HepG2 (cell line): Measurements from ENCODE around the gene LYST. TPM values are rescaled to one million over a fixed set of nuclear protein-coding genes. Genes with fewer than 3 reads are reported as not detected.

Experiments
- ATAC-seq: fragments of 200-7000 bp; cut with Tn5 transposase; 3 replicates; pipeline ENCODE4 v1.9.1; 2020; ENCODE audit warnings: mild to moderate bottlenecking, moderate library complexity
- BruUV-seq: library from RNA; stranded (reverse); fragments of 400-500 nt; replicated peaks from 2 replicates; lab custom pipeline; 2021; lab: Mats Ljungman, UMichigan
- CTCF ChIA-PET: fragments of 300-600 bp; formaldehyde crosslinking; extraction: SDS; loops from one replicate; lab custom pipeline; 2021; ENCODE audit warnings: low total read pairs, inconsistent platforms, low intra/inter-chr PET ratio; lab: Yijun Ruan, JAX
- POLR2A ChIA-PET: fragments of 350-600 bp; sonication (Branson Sonifier 250); formaldehyde crosslinking; loops from one replicate; lab custom pipeline; 2020; ENCODE audit warnings: antibody characterized with exemption, inconsistent platforms; lab: Yijun Ruan, JAX
- DNase-seq: peaks from one replicate; pipeline ENCODE4 v3.0.0-alpha.2; 2015; ENCODE audit warnings: low spot score
- FAIRE-seq: peaks from 3 replicates; lab custom pipeline; 2011; peaks lifted over from hg19 to GRCh38; lab: Jason Lieb, UNC
- H2AFZ ChIP-seq: one replicate; pipeline ENCODE4 v1.6.1; 2011; ENCODE audit warnings: low read length, inconsistent platforms
- H3K27ac ChIP-seq: fragments of 300-600 bp; 3 replicates; pipeline ENCODE4 v1.8.0; 2011; ENCODE audit warnings: mixed run types, mild to moderate bottlenecking, mixed read lengths, low read length, inconsistent platforms; ENCODE audit not compliant: insufficient read depth; ENCODE audit errors: extremely low read length
- H3K27me3 ChIP-seq, 2 experiments: fragments of 200-600 bp in 1 of 2; 2 replicates in 1 of 2; 3 replicates in 1 of 2; pipeline versions ENCODE4 v1.6.0 to v1.8.0; 2011; ENCODE audit warnings: low read length in 2 of 2, mild to moderate bottlenecking in 2 of 2, moderate library complexity in 2 of 2, inconsistent platforms in 1 of 2; ENCODE audit not compliant: insufficient read depth in 2 of 2, control insufficient read depth in 1 of 2
- H3K36me3 ChIP-seq, 2 experiments: fragments of 200-600 bp in 1 of 2; replicated peaks in 1 of 2; 2 replicates in 1 of 2; 3 replicates in 1 of 2; pipeline versions ENCODE4 v1.5.1 to v1.8.0; 2011; ENCODE audit warnings: low read length in 2 of 2, inconsistent platforms in 1 of 2; ENCODE audit not compliant: insufficient read depth in 2 of 2, control insufficient read depth in 1 of 2
- H3K4me1 ChIP-seq: 2 replicates; pipeline ENCODE4 v1.5.1; 2012; ENCODE audit warnings: low read length, inconsistent platforms; ENCODE audit not compliant: insufficient read depth
- H3K4me2 ChIP-seq: 2 replicates; pipeline ENCODE4 v1.6.0; 2011; ENCODE audit warnings: low read depth, low read length, inconsistent platforms
- H3K4me3 ChIP-seq, 3 experiments: fragments of 200-600 bp in 1 of 3; sonication (generic), shearing (Covaris generic) in 1 of 3; replicated peaks in 1 of 3; 2 replicates each; pipeline ENCODE4 v1.5.1; 2011 to 2016; ENCODE audit warnings: low read length in 3 of 3, inconsistent platforms in 2 of 3, low read depth in 2 of 3, mild to moderate bottlenecking in 2 of 3, control low read depth in 1 of 3, mixed read lengths in 1 of 3; ENCODE audit not compliant: insufficient read depth in 1 of 3
- H3K79me2 ChIP-seq: one replicate; pipeline ENCODE4 v1.6.1; 2011; ENCODE audit warnings: low read length, inconsistent platforms; ENCODE audit not compliant: insufficient read depth
- H3K9ac ChIP-seq: 2 replicates; pipeline ENCODE4 v1.6.0; 2011; ENCODE audit warnings: mild to moderate bottlenecking, low read depth, low read length, inconsistent platforms; ENCODE audit not compliant: insufficient read depth
- H3K9me3 ChIP-seq: 2 replicates; pipeline ENCODE4 v1.5.1; 2012; ENCODE audit warnings: mild to moderate bottlenecking, low read length
- H4K20me1 ChIP-seq: 2 replicates; pipeline ENCODE4 v1.6.0; 2011; ENCODE audit warnings: inconsistent platforms, mild to moderate bottlenecking, low read length, moderate library complexity; ENCODE audit not compliant: insufficient read depth
- ATF7 ChIP-seq, 2 experiments: fragments of 450-650 bp in 1 of 2; sonication (generic) in 1 of 2; formaldehyde crosslinking in 1 of 2; IDR thresholded peaks; 2 replicates each; pipeline versions ENCODE4 v1.4.0 to v1.6.1; 2016 to 2020; ENCODE audit warnings: antibody characterized with exemption in 1 of 2, mild to moderate bottlenecking in 1 of 2, missing genetic modification reagents in 1 of 2
- ATM ChIP-seq: fragments of 450-650 bp; IDR thresholded peaks from 2 replicates; pipeline ENCODE4 v1.7.1; 2017; ENCODE audit warnings: mild to moderate bottlenecking, borderline replicate concordance
- ATRX ChIP-seq: sonication (generic); formaldehyde crosslinking; IDR thresholded peaks from 2 replicates; pipeline ENCODE4 v1.4.0; 2020; ENCODE audit warnings: missing genetic modification reagents, borderline replicate concordance
- EEA1 ChIP-seq: sonication (generic); formaldehyde crosslinking; IDR thresholded peaks from 2 replicates; pipeline ENCODE4 v1.5.1; 2020; ENCODE audit warnings: mild to moderate bottlenecking, missing genetic modification reagents, borderline replicate concordance
- KLF9 ChIP-seq: IDR thresholded peaks from 2 replicates; pipeline ENCODE4 v1.6.1; 2016; ENCODE audit warnings: low read depth
- MEIS1 ChIP-seq: sonication (generic); formaldehyde crosslinking; IDR thresholded peaks from 2 replicates; pipeline ENCODE4 v1.9.0; 2021; ENCODE audit warnings: mild to moderate bottlenecking, missing genetic modification reagents, moderate library complexity, borderline replicate concordance
- RCOR2 ChIP-seq: IDR thresholded peaks from 2 replicates; pipeline ENCODE4 v1.6.1; 2016; ENCODE audit warnings: missing biosample characterization, missing genetic modification reagents
- WIZ ChIP-seq: sonication (generic); formaldehyde crosslinking; IDR thresholded peaks from 2 replicates; pipeline ENCODE4 v1.5.1; 2020; ENCODE audit warnings: mild to moderate bottlenecking, missing genetic modification reagents
- ZNF788 ChIP-seq: sonication (generic); formaldehyde crosslinking; IDR thresholded peaks from 2 replicates; pipeline ENCODE4 v1.5.0; 2020; ENCODE audit warnings: mild to moderate bottlenecking, missing genetic modification reagents, borderline replicate concordance
- ZZZ3 ChIP-seq: sonication (generic); formaldehyde crosslinking; IDR thresholded peaks from 2 replicates; pipeline ENCODE4 v1.4.0; 2020; ENCODE audit warnings: missing genetic modification reagents, mild to moderate bottlenecking, borderline replicate concordance
- WGBS: methylation state at CpG from one replicate; pipeline ENCODE4 v1.1.6; 2017; ENCODE audit warnings: low lambda C conversion rate; 5-methylcytosine and 5-hydroxymethylcytosine counted together
- in situ Hi-C: cut with HindIII; loops from 2 replicates; pipeline ENCODE4 v1.10.0; 2017; ENCODE audit warnings: low pct_unique_long_range_greater_than_20kb; ENCODE audit not compliant: extremely low pct_ligation_motif_present
- intact Hi-C: fragments of 100-400 bp; cut with micrococcal nuclease; formaldehyde crosslinking; loops from one replicate; pipeline ENCODE4 v1.10.0; 2022; ENCODE audit not compliant: unreplicated experiment
- polyA plus RNA-seq, 8 experiments: library from polyadenylated mRNA; depleted of rRNA in 3 of 8; stranded (reverse) in 7 of 8; unstranded in 1 of 8; fragments of >200 nt; fragmentation: Illumina TruSeq in 4 of 8; extraction: Trizol in 4 of 8; gene quantifications; 2 replicates each; pipeline versions ENCODE4 v1.2.1 to v1.2.3, GENCODE V29; 2011 to 2016; ENCODE audit warnings: low read depth in 4 of 8, missing spikeins in 1 of 8, mixed read lengths in 1 of 8; ENCODE audit not compliant: insufficient read depth in 1 of 8
- total RNA-seq, 5 experiments: library from RNA; depleted of rRNA; stranded (reverse); fragments of >200 nt; fragmentation: Illumina TruSeq; extraction: Trizol; gene quantifications; 2 replicates each; pipeline ENCODE4 v1.2.3, GENCODE V29; 2016; ENCODE audit warnings: low read depth in 1 of 5
- TF ChIP-seq, protein P1 (sequence below): IDR thresholded peaks from 2 replicates; pipeline ENCODE4 v1.6.1; 2016; ENCODE audit warnings: missing compliant biosample characterization, missing genetic modification reagents, borderline replicate concordance

LYST gene
- total and polyA plus RNA-seq, 2 of the 13 experiments (the other 11 are each of a cell fraction or from before 2014, with no cell fraction given), result 0.91 to 2.5 TPM

DNA sequence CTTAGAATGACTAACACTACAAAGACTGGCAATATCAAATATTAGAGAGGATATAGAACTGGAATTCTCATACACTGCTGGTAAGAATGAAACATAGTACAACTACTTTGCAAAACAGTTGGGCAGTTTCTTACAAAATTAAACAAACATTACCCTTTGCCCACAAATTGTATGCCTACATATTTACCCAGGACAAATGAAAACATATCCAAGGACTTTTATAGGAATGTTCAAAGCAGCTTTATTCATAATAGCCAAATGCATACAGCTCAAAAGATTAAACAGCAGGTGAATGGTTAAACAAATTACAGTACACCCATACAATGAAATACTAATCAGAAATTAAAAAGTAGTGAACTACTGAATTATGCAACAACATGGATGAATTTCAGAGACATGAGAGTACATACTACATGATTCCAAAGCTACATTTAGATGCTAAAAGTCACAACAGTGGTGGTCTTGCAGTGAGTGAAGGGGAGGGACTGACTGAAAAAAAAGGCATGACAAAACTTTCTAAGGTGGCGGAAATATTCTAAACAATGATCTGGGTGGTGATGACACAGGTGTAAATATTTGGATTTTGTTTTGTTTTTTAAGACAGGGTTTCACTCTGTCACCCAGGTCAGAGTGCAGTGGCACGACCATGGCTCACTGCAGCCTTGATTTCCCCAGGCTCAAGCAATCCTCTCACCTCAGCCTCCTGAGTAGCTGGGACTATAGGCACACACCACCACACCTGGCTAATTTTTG, 40.4 kb downstream of the LYST start (continued):
- TF ChIP-seq EEA1 (CRISPR knock-in tag) (no peak), RCOR2 (CRISPR knock-in tag) (0 out of 2 replicates have a peak, but pooled peaks have one; percentile 16), ZZZ3 (CRISPR knock-in tag) (no peak), KLF9 (CRISPR knock-in tag) (no peak), ZNF788 (CRISPR knock-in tag) (no peak)

DNA sequence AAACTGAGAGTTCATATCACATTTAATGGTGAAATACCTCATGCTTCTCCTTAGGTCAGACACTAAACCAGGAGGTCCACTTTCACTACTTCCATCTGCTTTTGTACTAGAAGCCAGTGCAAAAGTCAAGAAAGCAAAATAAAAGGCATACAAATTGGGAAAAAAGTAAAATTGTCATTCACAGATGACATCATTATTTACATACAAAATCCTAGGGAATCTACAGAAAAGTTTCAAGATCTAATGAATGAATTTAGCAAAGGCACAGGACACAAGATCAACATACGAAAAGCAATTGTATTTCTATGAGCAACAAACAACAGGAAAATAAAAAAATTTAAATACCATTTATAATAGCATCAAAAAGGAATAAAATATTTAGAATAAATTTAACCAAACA, 41.5 kb downstream of the LYST start:
- H3K9me3 ChIP-seq, result no peaks in the 10 kb centered on the region
- no peak overlapping the region for H3K4me2 ChIP-seq
- FAIRE-seq (no peak), ATAC-seq (no peak), DNase-seq (no peak)
- POLR2A ChIA-PET, result no interaction called here
- H3K27ac ChIP-seq, result no peak overlapping the region
- in situ Hi-C loops (no loop called here), intact Hi-C loops (no loop called here)
- H3K9ac ChIP-seq, result no peak overlapping the region
- H2AFZ ChIP-seq, result no peak overlapping the region
- CTCF ChIA-PET, result no interaction called here
- H3K4me1 ChIP-seq, result peaks cover 47% of the 10 kb centered on the region
- H3K4me3 ChIP-seq, result no peak overlapping the region
- WGBS, result 100% methylated on average over 1 of the region's 1 CpG
- H3K79me2 ChIP-seq, result no peaks in the 10 kb centered on the region
- no peak for TF ChIP-seq WIZ (CRISPR knock-in tag)
- TF ChIP-seq ATF7 (IDR thresholded peaks at IDR 0.05), result peak; percentile 95
- TF ChIP-seq ATF7 (CRISPR knock-in tag; IDR thresholded peaks at IDR 0.05), result no peak
- TF ChIP-seq ATRX (CRISPR knock-in tag), result no peak
- TF ChIP-seq MEIS1, result no peak
- no peak for TF ChIP-seq ATM
- TF ChIP-seq, protein P1, sequence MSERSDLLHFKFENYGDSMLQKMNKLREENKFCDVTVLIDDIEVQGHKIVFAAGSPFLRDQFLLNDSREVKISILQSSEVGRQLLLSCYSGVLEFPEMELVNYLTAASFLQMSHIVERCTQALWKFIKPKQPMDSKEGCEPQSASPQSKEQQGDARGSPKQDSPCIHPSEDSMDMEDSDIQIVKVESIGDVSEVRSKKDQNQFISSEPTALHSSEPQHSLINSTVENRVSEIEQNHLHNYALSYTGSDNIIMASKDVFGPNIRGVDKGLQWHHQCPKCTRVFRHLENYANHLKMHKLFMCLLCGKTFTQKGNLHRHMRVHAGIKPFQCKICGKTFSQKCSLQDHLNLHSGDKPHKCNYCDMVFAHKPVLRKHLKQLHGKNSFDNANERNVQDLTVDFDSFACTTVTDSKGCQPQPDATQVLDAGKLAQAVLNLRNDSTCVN (CRISPR knock-in tag), result no peak
- H3K36me3 ChIP-seq, result no peaks in the 10 kb centered on the region
- no TSS peak for BruUV-seq
- no peaks in the 10 kb centered on the region for H4K20me1 ChIP-seq
- H3K27me3 ChIP-seq, result no peaks in the 10 kb centered on the region
